Parathyroid adenoma (tissue), 2 donors: ENCODE results near the gene VPS18.

Experiments
- H2AFZ ChIP-seq: fragments of 300-600 bp; sonication (generic); one replicate; pipeline ENCODE4 v1.7.0; 2017; ENCODE audit warnings: antibody characterized with exemption, mild to moderate bottlenecking
- H3K27ac ChIP-seq: fragments of 300-600 bp; sonication (generic); one replicate; pipeline ENCODE4 v1.7.0; 2017
- H3K27me3 ChIP-seq: fragments of 300-600 bp; sonication (generic); one replicate; pipeline ENCODE4 v1.7.0; 2017; ENCODE audit warnings: low read length; ENCODE audit not compliant: control insufficient read depth, insufficient read depth
- H3K36me3 ChIP-seq: fragments of 300-600 bp; sonication (generic); one replicate; pipeline ENCODE4 v1.7.0; 2017; ENCODE audit warnings: low read length; ENCODE audit not compliant: control insufficient read depth, insufficient read depth
- H3K4me1 ChIP-seq: fragments of 300-600 bp; sonication (generic); one replicate; pipeline ENCODE4 v1.7.0; 2017; ENCODE audit warnings: control low read depth
- H3K4me2 ChIP-seq: fragments of 300-600 bp; sonication (generic); one replicate; pipeline ENCODE4 v1.7.0; 2017; ENCODE audit warnings: low read length
- H3K4me3 ChIP-seq: fragments of 300-600 bp; sonication (generic); one replicate; pipeline ENCODE4 v1.7.0; 2017; ENCODE audit warnings: low read depth, low read length
- H3K79me2 ChIP-seq: fragments of 300-600 bp; sonication (generic); one replicate; pipeline ENCODE4 v1.7.0; 2017; ENCODE audit warnings: control low read depth
- H3K9ac ChIP-seq: fragments of 300-600 bp; sonication (generic); one replicate; pipeline ENCODE4 v1.7.0; 2017; ENCODE audit warnings: mild to moderate bottlenecking
- H3K9me3 ChIP-seq: fragments of 300-600 bp; sonication (generic); one replicate; pipeline ENCODE4 v1.7.0; 2017; ENCODE audit warnings: low read length; ENCODE audit not compliant: control insufficient read depth
- CTCF ChIP-seq: fragments of 300-600 bp; sonication (generic); IDR thresholded peaks from one replicate; pipeline ENCODE4 v1.7.0; 2017; ENCODE audit warnings: antibody characterized with exemption, mild to moderate bottlenecking
- donor health status: primary hyperparathyroidism.

The VPS18 gene

GRCh38 chr15:40872791-40873693, 21.2 kb upstream of the VPS18 start:
- Histone ChIP-seq H3K79me2 (no peaks in the 10 kb centered on the region), H3K27me3 (no peaks in the 10 kb centered on the region), H3K4me1 (no peaks in the 10 kb centered on the region), H3K4me3 (peak overlapping the region; percentile 49), H3K4me2 (peak overlapping the region; percentile 63), H3K9ac (no peak overlapping the region), H2AFZ (peak overlapping the region; percentile 81), H3K27ac (peak overlapping the region; percentile 71), H3K9me3 (no peaks in the 10 kb centered on the region), H3K36me3 (no peaks in the 10 kb centered on the region)
- TF ChIP-seq CTCF, result no peak

DNA sequence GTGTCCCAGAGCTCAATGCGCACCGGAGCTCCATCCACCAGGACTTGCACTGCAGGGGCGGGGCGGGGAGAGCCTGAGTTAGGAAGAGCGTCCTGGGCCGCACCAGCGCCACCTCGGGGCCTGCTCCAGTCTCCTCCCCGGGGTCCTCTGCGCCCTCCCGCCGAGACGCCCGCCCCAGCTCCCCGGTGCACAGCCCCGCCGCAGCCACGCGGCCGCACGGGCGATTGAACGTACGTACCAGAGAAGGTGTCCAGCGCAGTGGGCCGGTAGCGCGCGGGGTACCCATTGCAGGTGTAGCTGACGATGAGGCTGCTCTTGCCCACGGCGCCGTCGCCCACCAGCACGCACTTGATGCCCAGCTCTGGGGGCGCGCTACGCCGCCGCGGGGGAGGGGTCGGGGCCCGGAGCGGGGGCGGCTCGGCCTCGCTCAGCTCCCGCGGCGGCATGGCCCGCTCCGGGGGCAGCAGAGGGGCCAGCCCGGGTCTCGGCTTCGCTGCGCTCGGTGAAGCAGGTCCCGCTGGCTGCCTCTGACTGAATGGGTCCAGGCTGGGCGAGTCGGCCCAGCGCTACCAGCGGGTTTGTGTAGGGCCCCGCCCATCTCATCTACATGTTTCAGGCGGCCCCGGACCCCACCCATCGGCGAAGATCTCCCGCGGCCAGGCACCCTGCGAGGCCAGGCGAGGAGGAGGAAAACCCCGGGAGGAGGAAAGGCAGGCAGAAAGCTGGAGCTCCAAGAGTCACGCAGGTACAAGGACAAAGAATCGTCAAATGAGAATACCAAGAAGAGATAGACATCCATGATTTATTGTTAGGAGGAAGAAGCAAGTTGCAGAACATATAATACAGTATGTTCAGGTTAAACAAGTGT, 20.3 kb upstream of the VPS18 start, which contains the start of gene RHOV:
Gene RHOV (minus strand): TSS at position 541 of the 868 bp plus-strand sequence. CDS start 95 bp downstream, at position 446.
- Histone ChIP-seq H3K4me2 (peak within 1 kb of the TSS; percentile 63), H3K4me3 (peak within 1 kb of the TSS; percentile 47), H3K9ac (no peak within 1 kb of the TSS), H3K27me3 (no peaks in the 10 kb centered on the region), H2AFZ (peak within 1 kb of the TSS; percentile 81), H3K27ac (no peak within 1 kb of the TSS), H3K4me1 (no peaks in the 10 kb centered on the region), H3K36me3 (no peaks in the 10 kb centered on the region), H3K9me3 (no peaks in the 10 kb centered on the region), H3K79me2 (no peaks in the 10 kb centered on the region)
- peak; percentile 20 for TF ChIP-seq CTCF

DNA sequence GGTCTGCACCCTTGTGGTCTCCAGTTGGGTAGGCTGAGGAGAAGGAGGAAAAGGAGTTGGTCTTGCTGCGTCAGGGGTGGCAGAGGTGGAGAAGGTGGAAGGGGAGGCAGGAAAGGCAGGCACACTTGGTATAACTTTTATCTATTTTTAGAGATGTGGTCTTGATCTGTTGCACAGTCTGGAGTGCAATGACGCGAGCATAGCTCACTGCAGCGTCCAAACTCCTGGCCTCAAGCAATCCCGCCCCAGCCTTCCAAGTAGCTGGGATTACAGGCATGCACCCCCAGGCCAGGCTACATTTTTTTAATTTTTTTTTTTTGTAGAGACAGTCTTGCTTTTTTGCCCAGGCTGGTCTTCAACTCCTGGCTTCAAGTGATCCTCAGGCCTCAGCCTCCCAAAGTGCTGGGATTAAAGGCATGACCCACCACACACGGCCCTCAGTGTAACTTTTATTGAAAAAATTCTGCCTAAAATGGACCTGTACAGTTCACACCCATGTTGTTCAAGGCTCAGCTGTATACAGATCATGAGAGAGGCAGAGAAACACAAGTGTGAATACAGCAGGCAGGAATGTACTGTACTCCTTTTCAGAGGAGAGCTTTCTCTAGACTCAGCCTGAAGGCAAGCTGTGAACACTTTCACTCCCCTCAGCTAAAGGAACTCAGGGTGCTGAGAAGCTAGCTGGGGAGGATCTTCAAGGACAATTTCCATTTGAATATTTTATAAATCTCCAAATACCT, 18.1 kb upstream of the VPS18 start:
- Histone ChIP-seq H3K36me3 (no peaks in the 10 kb centered on the region), H3K4me2 (no peak overlapping the region), H3K4me3 (no peak overlapping the region), H3K27me3 (no peaks in the 10 kb centered on the region), H3K4me1 (no peaks in the 10 kb centered on the region), H3K79me2 (no peaks in the 10 kb centered on the region), H3K27ac (no peak overlapping the region), H3K9ac (no peak overlapping the region), H3K9me3 (no peaks in the 10 kb centered on the region), H2AFZ (no peak overlapping the region)
- TF ChIP-seq CTCF, result no peak

- Histone ChIP-seq H3K4me1 (no peaks in the 10 kb centered on the region), H3K9ac (no peak overlapping the region)
These were observed 16.6 kb upstream of the VPS18 start for GRCh38 chr15:40877694-40878093.

More at GRCh38 chr15:40877694-40878093, 16.6 kb upstream of the VPS18 start:
- Histone ChIP-seq H3K9me3 (no peaks in the 10 kb centered on the region), H2AFZ (no peak overlapping the region), H3K27me3 (no peaks in the 10 kb centered on the region), H3K4me2 (no peak overlapping the region), H3K36me3 (no peaks in the 10 kb centered on the region), H3K27ac (no peak overlapping the region), H3K79me2 (no peaks in the 10 kb centered on the region), H3K4me3 (no peak overlapping the region)
- TF ChIP-seq CTCF, result no peak
